Transverse colon (tissue), 4 donors: Measurements from ENCODE around the gene RAP1GAP2. TPM values are rescaled to one million over a fixed set of nuclear protein-coding genes. Genes with fewer than 3 reads are reported as not detected.

Source experiments
- DNase-seq: peaks from one replicate; pipeline ENCODE4 v3.0.0-alpha.2; 2019
- H3K27ac ChIP-seq, 4 donors: fragments of 200-600 bp; sonication (generic); 2 replicates each; pipeline ENCODE4 v1.5.1; 2016 to 2018; ENCODE audit warnings: inconsistent platforms in 4 of 4
- H3K27me3 ChIP-seq: fragments of 200-600 bp; sonication (generic); 2 replicates; pipeline ENCODE4 v1.5.1; 2017; ENCODE audit warnings: inconsistent platforms
- H3K36me3 ChIP-seq, 4 donors: fragments of 200-600 bp; sonication (generic); 2 replicates each; pipeline ENCODE4 v1.5.1; 2017 to 2019; ENCODE audit warnings: inconsistent platforms in 4 of 4
- H3K4me1 ChIP-seq, 4 donors: fragments of 200-600 bp; sonication (generic); 2 replicates each; pipeline ENCODE4 v1.5.1; 2017 to 2020; ENCODE audit warnings: inconsistent platforms in 4 of 4
- H3K4me3 ChIP-seq, 4 donors: fragments of 200-600 bp; sonication (generic); 1 replicate in 1 of 4; 2 replicates in 3 of 4; pipeline versions ENCODE4 v1.5.1 to v1.6.1; 2017 to 2019; ENCODE audit warnings: inconsistent platforms in 4 of 4
- H3K9me3 ChIP-seq, 2 donors: fragments of 200-600 bp; sonication (generic); 2 replicates each; pipeline ENCODE4 v1.5.1; 2017 to 2019; ENCODE audit warnings: inconsistent platforms in 2 of 2
- EP300 ChIP-seq: sonication (generic); formaldehyde crosslinking; IDR thresholded peaks from one replicate; pipeline ENCODE4 v1.6.1; 2017; ENCODE audit warnings: antibody characterized with exemption, low read depth
- POLR2A ChIP-seq: fragments of 450-650 bp; IDR thresholded peaks from one replicate; pipeline ENCODE4 v1.6.1; 2016; ENCODE audit warnings: antibody characterized with exemption, mild to moderate bottlenecking, moderate library complexity
- POLR2AphosphoS5 ChIP-seq, 3 donors: sonication (generic); formaldehyde crosslinking; IDR thresholded peaks; one replicate each; pipeline ENCODE4 v1.6.1; 2016; ENCODE audit warnings: antibody characterized with exemption in 3 of 3
- WGBS, 2 donors: methylation state at CpG; one replicate each; pipeline ENCODE4 v1.1.5; 2018; ENCODE audit warnings: low coverage in 1 of 2; 5-methylcytosine and 5-hydroxymethylcytosine counted together
- in situ Hi-C, 4 donors: fragments of 200-750 bp; cut with MboI; loops; one replicate each; pipeline versions ENCODE4 v1.15.0 to v1.15.1; 2017; ENCODE audit warnings: low sequenced_read_pairs in 3 of 4, low pct_ligation_motif_present in 1 of 4, low pct_unique_long_range_greater_than_20kb in 1 of 4
- intact Hi-C: fragments of 100-400 bp; cut with DNase I; formaldehyde crosslinking; loops from one replicate; pipeline ENCODE4 v1.15.1; 2023; ENCODE audit warnings: low total_unique reads
- total RNA-seq, 4 donors: library from RNA; depleted of rRNA; stranded (reverse); fragments of >200 nt; gene quantifications; one replicate each; pipeline ENCODE4 v1.1.0, GENCODE V29; 2016
- TF ChIP-seq, protein P1 (sequence below), 5 experiments: fragments of 200-600 bp in 3 of 5; fragments of 450-650 bp in 2 of 5; sonication (generic) in 3 of 5; IDR thresholded peaks; 1 replicate in 2 of 5; 2 replicates in 3 of 5; pipeline ENCODE4 v1.5.1; 2016 to 2017; ENCODE audit warnings: antibody characterized with exemption in 5 of 5, inconsistent platforms in 3 of 5, mild to moderate bottlenecking in 2 of 5, moderate library complexity in 1 of 5

RAP1GAP2 gene
- total RNA-seq, 4 donors from 2014 or later = 23.0 to 39.6 (median 33.9) TPM

DNA sequence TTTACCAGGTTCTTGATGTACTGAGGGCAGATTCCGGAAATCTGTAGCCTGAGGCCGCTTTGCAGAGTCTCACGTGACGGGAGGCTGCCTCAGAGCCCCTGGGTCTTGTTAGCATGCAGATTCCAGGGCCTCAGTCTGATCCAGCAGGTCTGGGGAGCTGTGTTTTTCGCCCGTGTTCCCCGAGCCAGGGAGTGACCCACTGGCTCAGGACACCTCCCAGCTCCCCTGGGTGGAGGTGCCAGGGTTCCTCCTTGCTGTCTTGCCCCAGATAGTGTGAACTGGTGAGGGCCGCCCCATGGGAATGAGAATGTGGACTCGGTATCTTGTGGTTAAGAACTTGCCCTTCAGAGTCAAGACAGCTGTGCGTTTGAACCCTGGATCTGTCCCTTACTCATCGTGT lies 168.6 kb downstream of the RAP1GAP2 start:
- no peaks in the 10 kb centered on the region for H3K27me3 ChIP-seq
- peaks cover 4 to 18% (median 12%) of the 10 kb centered on the region in 4 donors for H3K4me1 ChIP-seq
- H3K9me3 ChIP-seq = no peaks in the 10 kb centered on the region
- no peak overlapping the region for H3K27ac ChIP-seq
- TF ChIP-seq POLR2A (no peak), POLR2AphosphoS5 (IDR thresholded peaks at IDR 0.05) (no peak), EP300 (no peak)
- TF ChIP-seq, protein P1, sequence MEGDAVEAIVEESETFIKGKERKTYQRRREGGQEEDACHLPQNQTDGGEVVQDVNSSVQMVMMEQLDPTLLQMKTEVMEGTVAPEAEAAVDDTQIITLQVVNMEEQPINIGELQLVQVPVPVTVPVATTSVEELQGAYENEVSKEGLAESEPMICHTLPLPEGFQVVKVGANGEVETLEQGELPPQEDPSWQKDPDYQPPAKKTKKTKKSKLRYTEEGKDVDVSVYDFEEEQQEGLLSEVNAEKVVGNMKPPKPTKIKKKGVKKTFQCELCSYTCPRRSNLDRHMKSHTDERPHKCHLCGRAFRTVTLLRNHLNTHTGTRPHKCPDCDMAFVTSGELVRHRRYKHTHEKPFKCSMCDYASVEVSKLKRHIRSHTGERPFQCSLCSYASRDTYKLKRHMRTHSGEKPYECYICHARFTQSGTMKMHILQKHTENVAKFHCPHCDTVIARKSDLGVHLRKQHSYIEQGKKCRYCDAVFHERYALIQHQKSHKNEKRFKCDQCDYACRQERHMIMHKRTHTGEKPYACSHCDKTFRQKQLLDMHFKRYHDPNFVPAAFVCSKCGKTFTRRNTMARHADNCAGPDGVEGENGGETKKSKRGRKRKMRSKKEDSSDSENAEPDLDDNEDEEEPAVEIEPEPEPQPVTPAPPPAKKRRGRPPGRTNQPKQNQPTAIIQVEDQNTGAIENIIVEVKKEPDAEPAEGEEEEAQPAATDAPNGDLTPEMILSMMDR (IDR thresholded peaks at IDR 0.05) = no peak
- H3K4me3 ChIP-seq = no peak overlapping the region
- no peaks in the 10 kb centered on the region for H3K36me3 ChIP-seq
- 87% methylated on average over 11 of the region's 11 CpGs; no CpG with 5 or more reads in 1 of the 2 donors for WGBS, 2 donors
- intact Hi-C loops = loop anchor here (5.0 kb wide), 1 partner anchor 37 kb away; no protein-coding TSS in a partner anchor
- no peak for DNase-seq
- in situ Hi-C loops = no loop called here

DNA sequence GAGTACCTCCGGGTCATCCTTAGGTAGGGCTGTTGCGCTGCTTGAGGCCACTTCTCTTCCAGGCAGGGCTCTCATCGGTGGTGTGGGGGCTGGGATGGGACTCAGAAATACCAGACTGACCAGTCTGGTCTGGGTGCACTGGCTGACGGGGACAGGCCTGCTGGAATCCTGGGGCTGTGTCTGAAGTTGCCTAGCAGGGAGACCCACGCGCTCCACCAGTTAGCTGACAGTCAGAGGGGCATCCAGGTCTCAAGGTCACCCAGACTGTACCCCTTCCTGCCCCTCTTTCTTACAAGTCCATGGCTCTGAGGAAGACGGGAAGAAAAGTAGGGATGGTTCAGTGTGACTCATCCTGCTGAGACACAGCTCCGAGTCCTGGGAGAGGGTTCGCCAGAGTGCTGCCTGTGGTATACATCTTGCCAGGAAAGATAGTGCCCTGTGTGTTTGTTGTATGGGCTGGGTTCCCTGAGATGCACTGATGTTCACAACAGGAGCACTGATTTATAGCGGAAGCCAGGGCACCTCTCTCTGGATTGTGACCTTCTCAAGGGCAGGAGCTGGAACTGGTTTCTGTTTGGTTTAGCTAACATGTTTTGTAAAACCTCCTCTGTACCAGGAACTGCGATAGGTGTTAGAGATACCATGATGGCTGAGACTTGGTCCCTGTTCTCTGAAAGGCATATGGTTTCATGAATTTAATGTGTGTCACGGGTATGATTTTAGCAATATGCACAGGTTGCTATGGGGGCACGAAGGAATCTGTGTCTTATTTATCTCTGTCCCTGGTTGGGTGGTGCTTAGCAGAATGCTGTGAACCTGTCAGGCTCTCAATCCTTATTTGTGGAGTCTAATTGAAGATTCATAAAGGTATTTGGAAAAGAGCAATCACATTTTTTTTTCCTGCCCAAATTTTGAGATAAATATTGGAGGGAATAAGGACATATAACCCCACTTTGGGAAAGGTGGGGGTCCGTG lies 169.7 kb downstream of the RAP1GAP2 start:
- WGBS, 2 donors = 80 to 100% methylated on average over 2 to 14 of the region's 14 CpGs
- H3K27ac ChIP-seq = peak overlapping the region; percentile 31 to 79 (median 62)

DNA sequence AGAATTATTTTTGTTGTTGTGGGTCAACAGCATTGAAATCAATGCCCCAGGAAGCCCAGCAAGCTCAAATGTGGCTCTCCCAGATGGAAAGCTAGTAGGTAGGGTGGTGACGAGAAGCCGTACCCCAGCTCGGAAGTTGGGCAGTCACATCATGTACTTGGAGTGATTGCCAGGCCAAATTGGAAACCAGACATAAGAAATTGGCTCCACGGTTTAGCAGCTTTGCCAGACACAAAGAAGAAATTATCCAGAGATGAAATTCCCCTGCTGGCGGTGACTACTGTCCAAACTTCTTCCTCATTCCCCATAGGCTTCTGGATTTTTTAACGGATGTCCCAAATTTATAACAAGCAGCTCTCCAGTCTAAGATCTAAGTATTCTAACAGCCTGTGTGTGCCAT lies 171.3 kb downstream of the RAP1GAP2 start:
- H3K27me3 ChIP-seq = no peaks in the 10 kb centered on the region
- no peaks in the 10 kb centered on the region for H3K4me1 ChIP-seq
- intact Hi-C loops = loop anchor here (5.0 kb wide), 1 partner anchor 35 kb away; no protein-coding TSS in a partner anchor
- H3K4me3 ChIP-seq = no peak overlapping the region
- no peak for DNase-seq
- TF ChIP-seq POLR2AphosphoS5 (IDR thresholded peaks at IDR 0.05) (peak; percentile 47 to 78 (median 51)), EP300 (peak; percentile 78), POLR2A (no peak)
- TF ChIP-seq, protein P1 (IDR thresholded peaks at IDR 0.05) = no peak
- in situ Hi-C loops = no loop called here
- H3K9me3 ChIP-seq = no peaks in the 10 kb centered on the region
- no peaks in the 10 kb centered on the region for H3K36me3 ChIP-seq
- 73% methylated on average over 6 of the region's 6 CpGs; no CpG with 5 or more reads in 1 of the 2 donors for WGBS, 2 donors
- peak overlapping the region; percentile 56 to 79 (median 66) for H3K27ac ChIP-seq

More for the DNA sequence above, 169.7 kb downstream of the RAP1GAP2 start:
- in situ Hi-C loops = no loop called here
- DNase-seq = no peak
- H3K4me1 ChIP-seq = peaks cover 0 to 7% (median 3%) of the 10 kb centered on the region in 4 donors
- TF ChIP-seq POLR2AphosphoS5 (IDR thresholded peaks at IDR 0.05) = no peak
- TF ChIP-seq, protein P1 (IDR thresholded peaks at IDR 0.05) = no peak
- TF ChIP-seq EP300 = no peak
- TF ChIP-seq POLR2A = no peak
- intact Hi-C loops = loop anchor here (5.0 kb wide), 1 partner anchor 36 kb away; no protein-coding TSS in a partner anchor
- no peaks in the 10 kb centered on the region for H3K36me3 ChIP-seq
- no peaks in the 10 kb centered on the region for H3K9me3 ChIP-seq
- no peak overlapping the region for H3K4me3 ChIP-seq
- H3K27me3 ChIP-seq = no peaks in the 10 kb centered on the region

DNA sequence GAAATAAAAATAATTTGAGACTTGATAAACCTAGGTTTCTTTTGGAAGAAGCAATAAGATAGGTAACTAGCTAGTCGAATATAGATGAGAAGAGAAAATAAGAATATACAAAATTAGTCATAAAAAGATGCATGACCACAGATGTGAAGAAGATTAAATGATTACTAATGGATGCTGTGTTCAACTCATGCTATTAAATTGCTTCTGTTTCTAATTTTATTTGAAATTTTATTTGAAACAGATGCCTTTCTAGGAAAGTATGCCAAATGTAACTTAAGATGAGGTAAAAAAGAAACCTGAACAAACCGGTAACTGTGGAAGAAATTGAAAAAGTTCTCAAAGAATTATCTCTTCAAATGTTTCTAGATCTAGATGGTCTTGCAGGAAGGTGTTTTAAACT lies 175.6 kb downstream of the RAP1GAP2 start:
- Histone ChIP-seq H3K9me3 (no peaks in the 10 kb centered on the region), H3K4me3 (no peak overlapping the region), H3K27ac (no peak overlapping the region), H3K4me1 (no peaks in the 10 kb centered on the region), H3K36me3 (no peaks in the 10 kb centered on the region), H3K27me3 (no peaks in the 10 kb centered on the region)
- intact Hi-C loops (no loop called here), in situ Hi-C loops (no loop called here)
- TF ChIP-seq, protein P1 (IDR thresholded peaks at IDR 0.05) = no peak
- TF ChIP-seq POLR2AphosphoS5 (IDR thresholded peaks at IDR 0.05) = no peak
- TF ChIP-seq POLR2A = no peak
- TF ChIP-seq EP300 = no peak
- DNase-seq = no peak
- 86 to 91% methylated on average over 2 of the region's 2 CpGs for WGBS, 2 donors
